HEK293 (cell line): ENCODE measurements around the gene MYOT.

Experiments
- ATF2 ChIP-seq: fragments of 450-650 bp; formaldehyde crosslinking; IDR thresholded peaks from 2 replicates; pipeline ENCODE4 v1.5.1; 2016; ENCODE audit warnings: missing biosample characterization, missing genetic modification characterization, low read depth
- FEZF1 ChIP-seq: fragments of 450-650 bp; formaldehyde crosslinking; IDR thresholded peaks from 2 replicates; pipeline ENCODE4 v1.5.1; 2016; ENCODE audit warnings: missing biosample characterization, missing genetic modification characterization
- GFI1B ChIP-seq: fragments of 450-650 bp; formaldehyde crosslinking; IDR thresholded peaks from 2 replicates; pipeline ENCODE4 v1.5.1; 2016; ENCODE audit warnings: missing biosample characterization, missing genetic modification characterization
- KLF10 ChIP-seq: fragments of 450-650 bp; IDR thresholded peaks from 2 replicates; pipeline ENCODE4 v1.5.1; 2018; ENCODE audit warnings: missing biosample characterization, mild to moderate bottlenecking, missing genetic modification characterization
- MEIS1 ChIP-seq: sonication (generic); formaldehyde crosslinking; IDR thresholded peaks from 2 replicates; pipeline ENCODE4 v1.8.1; 2022; ENCODE audit warnings: missing genetic modification reagents, mild to moderate bottlenecking, borderline replicate concordance
- OSR2 ChIP-seq: fragments of 450-650 bp; formaldehyde crosslinking; IDR thresholded peaks from 2 replicates; pipeline ENCODE4 v1.5.1; 2016; ENCODE audit warnings: missing biosample characterization, missing genetic modification characterization
- OVOL3 ChIP-seq: fragments of 450-650 bp; formaldehyde crosslinking; IDR thresholded peaks from 2 replicates; pipeline ENCODE4 v1.5.1; 2016; ENCODE audit warnings: missing biosample characterization, missing genetic modification characterization
- PRDM4 ChIP-seq: fragments of 450-650 bp; formaldehyde crosslinking; IDR thresholded peaks from 2 replicates; pipeline ENCODE4 v1.5.1; 2017; ENCODE audit warnings: missing biosample characterization, missing genetic modification characterization
- REST ChIP-seq: fragments of 450-650 bp; formaldehyde crosslinking; IDR thresholded peaks from 2 replicates; pipeline ENCODE4 v1.5.1; 2016; ENCODE audit warnings: missing biosample characterization, missing genetic modification characterization
- SP3 ChIP-seq: fragments of 450-650 bp; formaldehyde crosslinking; IDR thresholded peaks from 2 replicates; pipeline ENCODE4 v1.5.1; 2016; ENCODE audit warnings: missing biosample characterization, missing genetic modification characterization
- SP7 ChIP-seq: fragments of 450-650 bp; formaldehyde crosslinking; IDR thresholded peaks from 2 replicates; pipeline ENCODE4 v1.5.1; 2016; ENCODE audit warnings: missing biosample characterization, missing genetic modification characterization
- YY1 ChIP-seq: fragments of 450-650 bp; formaldehyde crosslinking; IDR thresholded peaks from 2 replicates; pipeline ENCODE4 v1.5.1; 2018; ENCODE audit warnings: missing biosample characterization, missing genetic modification characterization
- ZBTB20 ChIP-seq: fragments of 450-650 bp; formaldehyde crosslinking; IDR thresholded peaks from 2 replicates; pipeline ENCODE4 v1.5.1; 2016; ENCODE audit warnings: missing biosample characterization, missing genetic modification characterization
- ZBTB21 ChIP-seq: fragments of 450-650 bp; formaldehyde crosslinking; IDR thresholded peaks from 2 replicates; pipeline ENCODE4 v1.5.1; 2017; ENCODE audit warnings: missing biosample characterization, missing genetic modification characterization
- ZBTB49 ChIP-seq: fragments of 450-650 bp; formaldehyde crosslinking; IDR thresholded peaks from 2 replicates; pipeline ENCODE4 v1.5.1; 2016; ENCODE audit warnings: missing biosample characterization, missing genetic modification characterization, low read depth
- ZIC2 ChIP-seq: fragments of 450-650 bp; formaldehyde crosslinking; IDR thresholded peaks from 2 replicates; pipeline ENCODE4 v1.5.1; 2016; ENCODE audit warnings: missing biosample characterization, missing genetic modification characterization
- ZNF155 ChIP-seq: fragments of 450-650 bp; formaldehyde crosslinking; IDR thresholded peaks from 2 replicates; pipeline ENCODE4 v1.5.1; 2016; ENCODE audit warnings: missing biosample characterization, missing genetic modification characterization
- ZNF184 ChIP-seq: fragments of 450-650 bp; IDR thresholded peaks from 2 replicates; pipeline ENCODE4 v1.5.1; 2018; ENCODE audit warnings: missing biosample characterization, mild to moderate bottlenecking, missing genetic modification characterization
- ZNF248 ChIP-seq: fragments of 450-650 bp; formaldehyde crosslinking; IDR thresholded peaks from 2 replicates; pipeline ENCODE4 v1.5.1; 2017; ENCODE audit warnings: missing biosample characterization, missing genetic modification characterization
- ZNF335 ChIP-seq: fragments of 450-650 bp; formaldehyde crosslinking; conservative IDR thresholded peaks from 2 replicates; pipeline ENCODE4 v1.5.1; 2016; ENCODE audit warnings: missing biosample characterization, missing genetic modification characterization
- ZNF416 ChIP-seq: fragments of 450-650 bp; formaldehyde crosslinking; IDR thresholded peaks from 2 replicates; pipeline ENCODE4 v1.5.1; 2016; ENCODE audit warnings: missing biosample characterization, missing genetic modification characterization
- ZNF426 ChIP-seq: fragments of 450-650 bp; formaldehyde crosslinking; IDR thresholded peaks from 2 replicates; pipeline ENCODE4 v1.5.1; 2017; ENCODE audit warnings: missing biosample characterization, missing genetic modification characterization, mild to moderate bottlenecking, inconsistent platforms, moderate library complexity
- ZNF544 ChIP-seq: fragments of 450-650 bp; formaldehyde crosslinking; IDR thresholded peaks from 2 replicates; pipeline ENCODE4 v1.5.0; 2017; ENCODE audit warnings: missing biosample characterization, missing genetic modification characterization
- ZNF555 ChIP-seq: fragments of 450-650 bp; formaldehyde crosslinking; conservative IDR thresholded peaks from 2 replicates; pipeline ENCODE4 v1.5.1; 2017; ENCODE audit warnings: missing biosample characterization, mild to moderate bottlenecking, missing genetic modification characterization, inconsistent platforms
- ZNF585B ChIP-seq: fragments of 450-650 bp; formaldehyde crosslinking; IDR thresholded peaks from 2 replicates; pipeline ENCODE4 v1.5.1; 2016; ENCODE audit warnings: missing biosample characterization, missing genetic modification characterization
- ZNF600 ChIP-seq: fragments of 450-650 bp; formaldehyde crosslinking; IDR thresholded peaks from 2 replicates; pipeline ENCODE4 v1.5.1; 2016; ENCODE audit warnings: missing biosample characterization, missing genetic modification characterization
- ZNF830 ChIP-seq: fragments of 450-650 bp; IDR thresholded peaks from 2 replicates; pipeline ENCODE4 v1.5.0; 2018; ENCODE audit warnings: missing biosample characterization, missing genetic modification characterization, low read depth, mild to moderate bottlenecking, moderate library complexity
- ZXDB ChIP-seq: fragments of 450-650 bp; formaldehyde crosslinking; IDR thresholded peaks from 2 replicates; pipeline ENCODE4 v1.5.1; 2016; ENCODE audit warnings: missing biosample characterization, missing genetic modification characterization
- TF ChIP-seq, protein P1 (sequence below): fragments of 450-650 bp; formaldehyde crosslinking; IDR thresholded peaks from 2 replicates; pipeline ENCODE4 v1.5.1; 2016; ENCODE audit warnings: missing biosample characterization, missing genetic modification characterization
- TF ChIP-seq, protein P2 (sequence below): fragments of 450-650 bp; IDR thresholded peaks from 2 replicates; pipeline ENCODE4 v1.5.1; 2018; ENCODE audit warnings: missing biosample characterization, mild to moderate bottlenecking, missing genetic modification characterization

The MYOT gene

DNA sequence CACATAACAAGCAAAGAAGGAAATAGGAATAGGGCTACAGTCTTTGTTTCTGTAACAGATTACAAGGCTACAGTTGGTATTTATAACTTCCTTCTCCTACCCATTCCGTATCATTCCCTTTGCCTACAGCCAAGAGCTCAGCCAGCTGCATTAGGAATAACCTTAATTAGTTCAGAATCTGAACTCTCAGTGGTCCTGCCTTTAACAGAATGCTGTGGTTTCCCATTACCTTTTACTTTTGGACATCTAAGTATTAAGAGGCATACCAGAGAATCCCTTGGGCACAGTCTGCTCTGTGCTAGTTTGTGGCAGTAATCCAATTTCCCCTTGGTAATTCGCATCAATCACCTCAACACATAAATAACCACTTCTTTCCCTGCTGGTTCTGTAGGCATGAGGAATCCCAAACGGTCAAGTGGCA is 65.8 kb downstream of the MYOT start (continued):
- TF ChIP-seq REST (tag by site-specific recombination) (no peak), ZBTB49 (tag by site-specific recombination) (no peak), OVOL3 (tag by site-specific recombination) (no peak), ZNF416 (tag by site-specific recombination) (no peak), ZNF585B (tag by site-specific recombination) (no peak), ZBTB20 (tag by site-specific recombination) (no peak), ZXDB (tag by site-specific recombination) (0 out of 2 replicates have a peak, but pooled peaks have one; percentile 13), ATF2 (tag by site-specific recombination) (no peak), ZNF555 (tag by site-specific recombination) (no peak), PRDM4 (tag by site-specific recombination) (peak; percentile 45; the same call in 1 of the 2 replicates), ZIC2 (tag by site-specific recombination) (no peak), ZNF155 (tag by site-specific recombination) (no peak), ZBTB21 (tag by site-specific recombination) (no peak), SP7 (tag by site-specific recombination) (peak; percentile 71), FEZF1 (tag by site-specific recombination) (peak; percentile 77), OSR2 (tag by site-specific recombination) (peak; percentile 43; the same call in 1 of the 2 replicates), ZNF600 (tag by site-specific recombination) (peak; percentile 93), ZNF184 (tag by site-specific recombination) (no peak), ZNF426 (tag by site-specific recombination) (no peak), GFI1B (tag by site-specific recombination) (no peak), ZNF248 (tag by site-specific recombination) (no peak), ZNF544 (tag by site-specific recombination) (no peak), YY1 (tag by site-specific recombination) (no peak), SP3 (tag by site-specific recombination) (no peak), ZNF830 (tag by site-specific recombination) (no peak), KLF10 (tag by site-specific recombination) (no peak), ZNF335 (tag by site-specific recombination) (no peak), MEIS1 (CRISPR knock-in tag) (no peak)
- TF ChIP-seq, protein P1, sequence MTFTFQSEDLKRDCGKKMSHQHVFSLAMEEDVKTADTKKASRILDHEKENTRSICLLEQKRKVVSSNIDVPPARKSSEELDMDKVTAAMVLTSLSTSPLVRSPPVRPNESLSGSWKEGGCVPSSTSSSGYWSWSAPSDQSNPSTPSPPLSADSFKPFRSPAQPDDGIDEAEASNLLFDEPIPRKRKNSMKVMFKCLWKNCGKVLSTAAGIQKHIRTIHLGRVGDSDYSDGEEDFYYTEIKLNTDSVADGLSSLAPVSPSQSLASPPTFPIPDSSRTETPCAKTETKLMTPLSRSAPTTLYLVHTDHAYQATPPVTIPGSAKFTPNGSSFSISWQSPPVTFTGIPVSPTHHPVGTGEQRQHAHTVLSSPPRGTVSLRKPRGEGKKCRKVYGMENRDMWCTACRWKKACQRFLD (tag by site-specific recombination), result no peak
- TF ChIP-seq, protein P2, sequence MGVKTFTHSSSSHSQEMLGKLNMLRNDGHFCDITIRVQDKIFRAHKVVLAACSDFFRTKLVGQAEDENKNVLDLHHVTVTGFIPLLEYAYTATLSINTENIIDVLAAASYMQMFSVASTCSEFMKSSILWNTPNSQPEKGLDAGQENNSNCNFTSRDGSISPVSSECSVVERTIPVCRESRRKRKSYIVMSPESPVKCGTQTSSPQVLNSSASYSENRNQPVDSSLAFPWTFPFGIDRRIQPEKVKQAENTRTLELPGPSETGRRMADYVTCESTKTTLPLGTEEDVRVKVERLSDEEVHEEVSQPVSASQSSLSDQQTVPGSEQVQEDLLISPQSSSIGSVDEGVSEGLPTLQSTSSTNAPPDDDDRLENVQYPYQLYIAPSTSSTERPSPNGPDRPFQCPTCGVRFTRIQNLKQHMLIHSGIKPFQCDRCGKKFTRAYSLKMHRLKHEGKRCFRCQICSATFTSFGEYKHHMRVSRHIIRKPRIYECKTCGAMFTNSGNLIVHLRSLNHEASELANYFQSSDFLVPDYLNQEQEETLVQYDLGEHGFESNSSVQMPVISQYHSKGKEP (tag by site-specific recombination), result peak; percentile 35; the same call in 1 of the 2 replicates
